Measurements from ENCODE around the gene GABRR1. TPM values are rescaled to one million over a fixed set of nuclear protein-coding genes. Genes with fewer than 3 reads are reported as not detected.

The GABRR1 gene
- not detected for total RNA-seq

GRCh38 chr6:89217299-89217910, at the start of gene GABRR1:
GABRR1 (minus strand) TSS chr6:89217358; CDS start chr6:89217322, 36 bp downstream.
- Mint-ChIP-seq H3K9me3 (no peaks in the 10 kb centered on the region), H3K27me3 (ENCODE audit: low read depth) (peaks cover 2% of the 10 kb centered on the region), H3K4me1 (ENCODE audit: low read depth) (no peaks in the 10 kb centered on the region), H3K4me3 (no peak within 1 kb of the TSS), H3K36me3 (ENCODE audit: insufficient read depth) (no peaks in the 10 kb centered on the region)
- DNase-seq: no peak
- ATAC-seq: no peak

DNA sequence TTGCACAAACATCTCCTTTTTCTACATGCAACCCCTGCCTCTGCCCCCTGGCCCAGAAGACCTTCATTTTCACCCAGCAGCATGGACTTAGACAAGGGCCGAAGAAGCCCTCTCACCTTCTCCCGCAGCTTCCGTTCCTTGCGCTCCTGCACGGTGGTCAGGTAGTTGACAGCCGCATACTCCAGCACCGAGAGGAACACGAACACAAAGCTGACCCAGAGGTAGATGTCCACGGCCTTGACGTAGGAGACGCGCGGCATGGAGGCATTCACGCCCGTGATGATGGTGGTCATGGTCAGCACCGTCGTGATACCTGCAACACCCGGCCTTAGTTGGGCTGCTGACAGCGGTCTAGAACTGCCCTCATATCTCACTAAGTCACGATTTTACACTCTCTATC, 47.1 kb upstream of the GABRR1 start:
- Mint-ChIP-seq H3K36me3 (ENCODE audit: insufficient read depth) (no peaks in the 10 kb centered on the region), H3K27me3 (ENCODE audit: low read depth) (peaks cover 5% of the 10 kb centered on the region), H3K4me1 (ENCODE audit: low read depth) (no peaks in the 10 kb centered on the region), H3K9me3 (no peaks in the 10 kb centered on the region), H3K4me3 (no peak overlapping the region)
- no peak for ATAC-seq
- DNase-seq: no peak

GRCh38 chr6:89260832-89261231, 43.7 kb upstream of the GABRR1 start:
- Mint-ChIP-seq H3K27me3 (ENCODE audit: low read depth) (peaks cover 5% of the 10 kb centered on the region), H3K4me3 (no peak overlapping the region), H3K36me3 (ENCODE audit: insufficient read depth) (no peaks in the 10 kb centered on the region), H3K9me3 (no peaks in the 10 kb centered on the region), H3K4me1 (ENCODE audit: low read depth) (no peaks in the 10 kb centered on the region)
- no peak for ATAC-seq
- no peak for DNase-seq

- ATAC-seq (no peak), DNase-seq (no peak)
- Mint-ChIP-seq H3K36me3 (ENCODE audit: insufficient read depth) (no peaks in the 10 kb centered on the region), H3K9me3 (no peaks in the 10 kb centered on the region), H3K4me1 (ENCODE audit: low read depth) (no peaks in the 10 kb centered on the region), H3K27me3 (ENCODE audit: low read depth) (peaks cover 5% of the 10 kb centered on the region), H3K4me3 (no peak overlapping the region)
Observed at GRCh38 chr6:89260310-89260709, 43.2 kb upstream of the GABRR1 start.

DNA sequence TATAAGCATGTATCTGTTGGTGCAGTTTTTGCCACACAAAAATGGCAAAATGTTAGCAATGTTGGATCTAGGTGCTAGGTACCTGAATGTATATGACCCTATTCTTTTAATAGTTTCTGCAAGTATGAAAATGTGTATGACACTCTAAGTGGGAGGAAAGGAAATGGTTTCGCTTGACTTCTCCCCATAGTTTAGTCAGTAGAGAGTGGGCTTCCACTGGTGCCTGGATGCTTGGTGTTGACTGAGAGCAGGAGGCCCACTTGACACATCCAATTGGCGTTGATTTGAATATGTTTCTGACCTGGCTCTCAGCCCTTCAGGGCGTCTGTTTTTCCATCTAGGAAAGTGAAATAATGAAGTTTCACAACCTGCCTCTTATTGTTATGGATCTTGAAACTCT, 41.8 kb upstream of the GABRR1 start:
- Mint-ChIP-seq H3K27me3 (ENCODE audit: low read depth) (peaks cover 2% of the 10 kb centered on the region), H3K4me1 (ENCODE audit: low read depth) (no peaks in the 10 kb centered on the region), H3K4me3 (no peak overlapping the region), H3K9me3 (no peaks in the 10 kb centered on the region), H3K36me3 (ENCODE audit: insufficient read depth) (no peaks in the 10 kb centered on the region)
- DNase-seq (no peak), ATAC-seq (no peak)

DNA sequence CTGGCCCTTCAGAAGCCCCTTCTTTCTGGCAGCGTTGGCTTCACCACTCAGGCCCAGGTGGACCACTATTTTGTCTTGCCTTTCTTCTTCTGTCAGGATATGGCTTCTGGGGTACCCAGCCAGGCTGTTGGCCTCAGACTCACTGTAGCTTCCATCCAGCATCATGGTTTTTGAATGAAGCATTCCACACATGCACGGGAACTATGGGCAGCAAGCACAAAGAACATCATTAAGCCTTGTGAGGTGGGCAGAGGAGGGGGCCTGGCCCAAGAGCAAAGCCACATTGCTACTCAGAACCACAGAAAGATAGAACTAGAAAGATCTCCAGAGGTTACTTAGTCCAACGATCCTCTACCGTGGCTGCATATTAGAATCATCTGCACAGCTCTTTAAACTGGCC, 40.6 kb upstream of the GABRR1 start:
- Mint-ChIP-seq H3K4me1 (ENCODE audit: low read depth) (no peaks in the 10 kb centered on the region), H3K9me3 (no peaks in the 10 kb centered on the region), H3K27me3 (ENCODE audit: low read depth) (no peaks in the 10 kb centered on the region), H3K4me3 (no peak overlapping the region), H3K36me3 (ENCODE audit: insufficient read depth) (no peaks in the 10 kb centered on the region)
- no peak for DNase-seq
- no peak for ATAC-seq

DNA sequence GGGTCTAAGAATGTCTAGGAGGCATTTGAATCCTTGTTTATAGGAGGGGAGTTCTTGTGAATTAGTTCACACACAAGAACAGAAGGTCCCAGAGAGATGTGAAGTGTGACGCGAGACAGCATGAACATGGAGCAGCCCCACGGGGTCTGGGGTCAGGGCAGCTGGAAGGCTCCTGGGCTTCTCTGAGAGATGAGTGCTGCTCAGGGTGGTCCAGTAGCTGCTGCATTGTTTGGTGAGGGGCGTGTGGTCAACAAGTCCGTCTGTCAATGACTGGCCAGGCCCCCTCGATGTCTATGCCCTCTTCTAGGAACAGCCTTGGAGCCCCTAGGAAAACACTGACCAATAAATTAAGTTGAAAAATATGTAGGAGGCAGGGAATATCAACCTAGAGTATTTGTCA, 40.2 kb upstream of the GABRR1 start:
- DNase-seq (no peak), ATAC-seq (no peak)
- no peaks in the 10 kb centered on the region for H3K27me3 Mint-ChIP-seq (ENCODE audit: low read depth)
- H3K4me1 Mint-ChIP-seq (ENCODE audit: low read depth): no peaks in the 10 kb centered on the region
- H3K4me3 Mint-ChIP-seq: no peak overlapping the region
- no peaks in the 10 kb centered on the region for H3K9me3 Mint-ChIP-seq
- H3K36me3 Mint-ChIP-seq (ENCODE audit: insufficient read depth): no peaks in the 10 kb centered on the region

DNA sequence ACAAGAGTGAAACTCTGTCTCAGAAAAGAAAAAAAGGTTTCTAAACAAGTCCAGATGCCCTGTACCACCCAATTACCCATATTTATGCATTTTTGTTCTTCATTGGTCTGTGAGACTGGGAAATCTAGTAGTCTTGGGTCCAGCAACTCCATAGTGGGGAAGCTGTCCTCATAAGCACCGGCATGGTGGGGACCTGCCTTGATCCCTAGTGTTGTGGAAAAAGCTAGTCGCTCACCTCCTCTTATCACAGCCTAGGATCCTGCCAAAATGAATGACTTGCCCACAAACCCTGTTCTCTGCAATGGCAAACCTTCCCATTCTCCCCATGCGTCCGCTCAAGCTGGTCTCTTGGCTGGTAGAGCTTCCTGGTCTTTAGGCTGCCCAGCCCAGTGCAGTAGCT, 38.3 kb upstream of the GABRR1 start:
- Mint-ChIP-seq H3K4me1 (ENCODE audit: low read depth) (no peaks in the 10 kb centered on the region), H3K9me3 (no peaks in the 10 kb centered on the region), H3K27me3 (ENCODE audit: low read depth) (no peaks in the 10 kb centered on the region), H3K4me3 (no peak overlapping the region), H3K36me3 (ENCODE audit: insufficient read depth) (no peaks in the 10 kb centered on the region)
- no peak for DNase-seq
- ATAC-seq: no peak

- Mint-ChIP-seq H3K27me3 (ENCODE audit: low read depth) (no peaks in the 10 kb centered on the region), H3K9me3 (no peaks in the 10 kb centered on the region), H3K4me3 (no peak overlapping the region), H3K4me1 (ENCODE audit: low read depth) (no peaks in the 10 kb centered on the region), H3K36me3 (ENCODE audit: insufficient read depth) (no peaks in the 10 kb centered on the region)
- ATAC-seq (no peak), DNase-seq (no peak)
Observed at GRCh38 chr6:89254569-89254968, 37.4 kb upstream of the GABRR1 start.

GRCh38 chr6:89252907-89253306, 35.7 kb upstream of the GABRR1 start:
- ATAC-seq: no peak
- Mint-ChIP-seq H3K36me3 (ENCODE audit: insufficient read depth) (no peaks in the 10 kb centered on the region), H3K4me1 (ENCODE audit: low read depth) (no peaks in the 10 kb centered on the region), H3K4me3 (no peak overlapping the region), H3K9me3 (no peaks in the 10 kb centered on the region), H3K27me3 (ENCODE audit: low read depth) (peaks cover 2% of the 10 kb centered on the region)
- no peak for DNase-seq

DNA sequence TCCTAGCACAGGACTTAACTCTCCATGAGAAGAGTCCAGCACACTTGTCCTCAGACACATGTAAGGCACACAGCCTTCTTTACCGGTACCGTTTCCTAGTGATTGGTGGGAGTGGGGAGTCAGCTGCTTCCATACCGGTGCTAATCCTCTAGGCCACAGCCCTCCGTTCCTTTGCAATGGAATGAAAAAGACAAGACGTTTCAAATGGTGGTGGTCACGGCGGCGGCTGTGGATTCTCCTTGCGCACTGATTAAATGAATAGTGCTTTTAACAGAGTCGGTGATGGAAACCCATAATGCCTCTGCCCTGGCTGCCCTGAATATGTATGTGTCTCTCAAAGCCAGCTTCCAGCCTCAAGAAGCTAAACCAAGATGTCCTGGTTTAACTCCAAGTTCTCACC, 34.8 kb upstream of the GABRR1 start:
- peaks cover under 1% of the 10 kb centered on the region for H3K9me3 Mint-ChIP-seq
- H3K36me3 Mint-ChIP-seq (ENCODE audit: insufficient read depth): no peaks in the 10 kb centered on the region
- H3K4me3 Mint-ChIP-seq: no peak overlapping the region
- DNase-seq (no peak), ATAC-seq (no peak)
- no peaks in the 10 kb centered on the region for H3K4me1 Mint-ChIP-seq (ENCODE audit: low read depth)
- H3K27me3 Mint-ChIP-seq (ENCODE audit: low read depth): peaks cover 2% of the 10 kb centered on the region

DNA sequence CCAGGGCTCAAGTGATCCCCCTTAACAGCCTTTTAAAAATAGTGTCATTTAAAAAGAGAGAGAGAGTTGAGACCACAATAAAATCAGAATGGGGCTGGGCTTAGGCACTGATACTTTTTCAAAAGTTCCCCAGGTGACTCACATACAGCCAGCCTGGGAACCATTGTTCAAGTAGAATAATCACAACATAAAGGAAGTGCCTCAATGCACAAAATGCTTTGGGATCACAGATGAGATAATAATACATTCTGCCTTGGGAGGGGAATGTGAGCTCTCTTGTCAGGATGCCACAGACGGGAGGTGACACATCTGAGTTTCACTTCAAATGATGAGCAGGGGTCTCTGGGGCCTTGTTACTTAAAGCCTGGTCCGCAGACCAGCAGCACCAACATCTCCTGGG, 34.0 kb upstream of the GABRR1 start:
- Mint-ChIP-seq H3K9me3 (peaks cover 6% of the 10 kb centered on the region), H3K27me3 (ENCODE audit: low read depth) (peaks cover 2% of the 10 kb centered on the region), H3K4me3 (no peak overlapping the region), H3K36me3 (ENCODE audit: insufficient read depth) (no peaks in the 10 kb centered on the region), H3K4me1 (ENCODE audit: low read depth) (no peaks in the 10 kb centered on the region)
- ATAC-seq: no peak
- no peak for DNase-seq

- Mint-ChIP-seq H3K9me3 (peaks cover 6% of the 10 kb centered on the region), H3K36me3 (ENCODE audit: insufficient read depth) (no peaks in the 10 kb centered on the region), H3K4me3 (no peak overlapping the region), H3K4me1 (ENCODE audit: low read depth) (no peaks in the 10 kb centered on the region), H3K27me3 (ENCODE audit: low read depth) (peaks cover 2% of the 10 kb centered on the region)
- no peak for DNase-seq
- ATAC-seq: no peak
Observed at GRCh38 chr6:89250239-89250638, 33.1 kb upstream of the GABRR1 start.

GRCh38 chr6:89244241-89244985, 27.3 kb upstream of the GABRR1 start:
- peaks cover 8% of the 10 kb centered on the region for H3K4me1 Mint-ChIP-seq (ENCODE audit: low read depth)
- ATAC-seq: no peak

GRCh38 chr6:89243331-89243629, 26.1 kb upstream of the GABRR1 start:
- DNase-seq (no peak), ATAC-seq (no peak)
- Mint-ChIP-seq H3K36me3 (ENCODE audit: insufficient read depth) (no peaks in the 10 kb centered on the region), H3K9me3 (peaks cover 6% of the 10 kb centered on the region), H3K4me3 (no peak overlapping the region), H3K27me3 (ENCODE audit: low read depth) (peaks cover under 1% of the 10 kb centered on the region), H3K4me1 (ENCODE audit: low read depth) (peaks cover 12% of the 10 kb centered on the region)

More at GRCh38 chr6:89244241-89244985, 27.3 kb upstream of the GABRR1 start:
- DNase-seq: no peak
- H3K9me3 Mint-ChIP-seq: peaks cover 6% of the 10 kb centered on the region
- H3K36me3 Mint-ChIP-seq (ENCODE audit: insufficient read depth): no peaks in the 10 kb centered on the region
- no peak overlapping the region for H3K4me3 Mint-ChIP-seq
- peaks cover 2% of the 10 kb centered on the region for H3K27me3 Mint-ChIP-seq (ENCODE audit: low read depth)
